GM19467 (cell line): ENCODE results near the gene TM4SF4.

ENCODE experiments used
- ATAC-seq: cut with Tn5 transposase; IDR thresholded peaks from one replicate; pipeline ENCODE4 v1.9.1; 2021; ENCODE audit warnings: mild to moderate bottlenecking, moderate library complexity; ENCODE audit not compliant: unreplicated experiment

The TM4SF4 gene

DNA sequence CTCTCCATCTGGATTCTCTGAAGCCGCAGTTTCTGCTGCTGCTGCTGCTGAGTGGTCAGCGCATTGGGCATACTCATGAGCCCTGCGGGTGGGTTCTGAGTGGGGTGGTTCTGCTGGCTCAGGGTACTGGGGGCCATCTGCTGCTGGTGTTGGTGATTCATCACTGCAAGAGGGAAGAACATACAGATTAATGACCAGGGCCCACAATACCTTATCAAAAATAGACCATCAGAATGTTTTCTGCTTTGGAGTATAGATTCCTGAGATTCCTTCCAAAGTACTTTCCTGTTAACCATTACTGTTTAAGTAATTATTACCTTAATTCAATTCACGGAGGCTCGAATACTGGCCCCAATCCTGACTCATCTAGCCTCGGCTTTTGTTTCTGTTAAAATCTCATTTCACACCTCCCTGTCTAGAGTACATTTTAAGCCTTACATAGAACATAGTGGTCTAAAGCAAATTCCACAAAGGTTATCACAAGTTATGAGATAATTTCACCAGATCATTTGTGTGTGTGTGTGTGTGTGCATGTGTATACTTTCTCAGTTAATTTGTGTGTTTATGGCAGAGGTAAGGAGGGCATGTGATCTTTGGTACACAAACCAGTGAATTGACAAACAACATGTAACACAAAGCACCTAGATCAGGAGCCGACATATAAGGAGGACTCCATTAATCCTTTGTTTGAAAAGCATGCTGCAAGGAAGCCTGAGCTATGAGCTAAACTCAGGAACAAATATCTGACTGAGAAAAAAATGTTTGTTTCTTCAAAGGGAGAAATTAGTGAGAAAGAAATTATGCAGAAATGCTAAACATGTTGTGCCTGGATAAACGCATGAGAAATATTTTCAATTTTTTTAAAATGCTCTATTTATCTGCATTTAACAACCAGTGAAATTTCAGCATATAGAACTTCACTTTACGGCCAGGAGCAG is 68.1 kb downstream of the TM4SF4 start:
- no peak for ATAC-seq

DNA sequence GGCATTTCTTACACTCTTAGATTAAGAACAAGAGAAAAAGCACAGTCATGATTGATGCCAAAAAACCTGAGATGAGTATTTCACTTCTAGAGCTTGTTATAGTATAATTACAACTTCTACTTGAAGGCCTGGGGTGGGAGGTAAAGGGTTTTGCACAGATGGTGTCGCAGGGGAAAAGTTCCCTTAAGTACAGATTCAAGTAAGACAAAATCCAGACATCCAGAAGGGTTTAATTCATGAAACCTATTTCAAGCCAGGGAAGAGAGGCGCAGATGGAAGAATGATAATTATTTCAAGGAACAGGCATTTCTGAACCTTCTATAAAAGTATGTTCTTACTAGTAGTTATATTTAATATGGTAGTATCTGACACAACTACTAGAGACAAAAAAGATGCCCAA is 70.6 kb downstream of the TM4SF4 start:
- no peak for ATAC-seq

DNA sequence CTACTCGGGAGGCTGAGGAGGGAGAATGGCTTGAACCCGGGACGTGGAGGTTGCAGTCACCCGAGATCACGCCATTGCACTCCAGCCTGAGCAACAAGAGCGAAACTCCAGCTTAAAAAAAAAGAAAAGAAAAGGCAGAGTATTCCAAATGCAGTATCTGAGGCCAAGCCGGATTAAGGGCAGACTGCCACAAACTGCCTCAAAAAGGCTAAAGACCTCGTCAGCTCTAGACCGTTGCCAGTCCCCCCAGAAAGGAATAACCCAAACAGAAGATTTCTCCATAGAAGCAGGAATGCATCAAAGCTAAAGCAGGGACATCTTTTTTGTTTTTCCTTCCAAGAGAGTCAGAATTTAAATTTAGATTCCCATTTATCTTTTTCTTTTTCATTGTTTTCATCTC is 72.9 kb downstream of the TM4SF4 start:
- ATAC-seq = no peak

DNA sequence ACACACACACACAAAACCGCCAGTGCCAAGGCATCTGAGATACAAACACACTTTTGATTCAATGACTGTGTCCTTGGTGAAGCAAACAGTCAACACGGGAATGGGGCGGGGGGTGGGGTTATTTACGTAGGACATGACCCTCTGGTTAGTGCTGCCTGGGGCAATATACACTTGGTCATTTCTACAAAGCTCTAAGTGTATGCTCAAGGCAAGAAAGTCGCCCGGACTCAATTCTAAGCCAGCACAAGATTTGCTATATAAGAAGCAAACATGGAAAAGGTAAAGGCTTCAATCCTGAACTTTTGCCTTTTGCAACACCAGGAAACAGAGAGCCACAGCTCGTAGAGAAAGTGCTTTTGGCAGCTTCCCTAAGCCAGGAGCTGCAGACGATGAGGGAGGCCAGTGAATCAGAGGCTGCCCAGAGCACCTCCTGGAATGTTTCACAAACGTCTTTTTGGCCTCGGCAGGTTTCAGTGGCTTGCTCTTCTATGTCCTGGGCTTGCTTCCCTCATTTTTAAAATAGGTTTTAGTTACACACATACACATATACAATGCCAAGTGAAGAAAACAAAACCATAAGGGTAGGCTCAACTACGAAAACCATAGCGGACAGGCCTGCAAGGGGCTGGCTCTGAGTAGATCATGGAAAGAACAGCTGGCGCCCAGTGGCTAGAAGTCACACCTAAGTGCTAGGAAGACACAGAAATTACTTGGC is 73.6 kb downstream of the TM4SF4 start:
- ATAC-seq = no peak

DNA sequence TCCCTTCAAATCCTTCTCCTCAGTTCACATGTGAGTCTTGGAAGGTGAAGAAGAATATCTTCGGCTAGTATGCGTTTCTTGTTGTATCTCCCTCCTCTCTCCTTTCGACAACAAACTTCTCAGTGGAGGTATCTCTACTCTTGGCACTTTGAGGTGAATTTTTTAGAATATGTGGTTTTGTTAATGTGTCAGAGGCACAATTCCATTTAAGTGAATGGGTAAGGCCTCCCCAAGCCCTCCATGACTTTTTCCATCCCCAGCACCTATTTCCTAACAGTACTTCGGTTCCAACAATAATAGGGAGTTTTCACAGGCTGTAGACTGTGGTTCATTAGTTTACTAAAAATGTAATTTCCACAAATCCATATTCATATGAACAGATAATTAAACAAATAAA is 74.2 kb downstream of the TM4SF4 start:
- no peak for ATAC-seq

DNA sequence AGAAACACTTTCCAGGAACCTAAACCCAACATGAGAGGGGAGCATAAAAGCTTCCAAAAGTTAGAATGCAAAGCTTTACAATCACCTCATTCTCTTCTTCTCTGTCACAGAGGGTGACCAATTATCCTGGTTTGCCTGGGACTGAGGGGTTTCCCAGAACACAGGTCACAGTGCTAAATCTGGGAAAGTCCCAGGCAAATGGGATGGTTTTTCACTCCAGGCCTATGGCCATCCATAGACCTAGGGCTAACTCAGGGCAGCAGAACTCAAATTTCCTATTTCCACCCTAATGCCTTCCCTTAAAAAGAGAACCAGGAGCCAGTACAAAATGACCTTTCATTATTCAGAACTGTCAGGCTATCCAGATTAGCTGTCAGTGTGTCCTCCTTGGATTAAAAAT is 77.0 kb downstream of the TM4SF4 start:
- ATAC-seq = no peak

DNA sequence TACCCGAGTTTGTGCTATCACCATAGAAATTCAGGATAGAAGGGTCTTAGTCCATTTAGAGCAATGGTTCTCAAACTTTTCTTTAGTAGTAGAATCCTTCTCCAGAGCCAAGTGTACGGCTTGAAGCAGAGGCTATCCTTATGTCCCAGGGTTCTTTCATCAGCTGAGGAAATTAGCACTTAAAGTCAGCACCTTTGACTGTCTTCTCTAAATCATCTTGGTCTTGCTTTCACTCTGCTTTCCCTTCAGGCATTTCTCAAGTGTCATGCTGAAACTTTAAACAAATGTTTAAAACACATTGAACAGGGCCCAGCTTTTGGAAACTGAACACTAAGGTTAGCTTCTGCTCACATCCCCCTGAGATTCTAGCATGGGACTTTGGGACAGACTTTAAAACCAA is 78.2 kb downstream of the TM4SF4 start:
- no peak for ATAC-seq
